Glutamatergic neuron (in vitro differentiated cells): Measurements from ENCODE around the gene PTPRN2. TPM values are rescaled to one million over a fixed set of nuclear protein-coding genes. Genes with fewer than 3 reads are reported as not detected.
A peak's percentile ranks its signal among the peaks of the same experiment; 100 is the strongest.

Experiments
- DNase-seq: peaks from one replicate; pipeline ENCODE4 v3.0.0; 2022
- H3K27ac Mint-ChIP-seq: one replicate; pipeline ENCODE4 v1.8.0; 2020; ENCODE audit warnings: mild to moderate bottlenecking, mixed read lengths, inconsistent platforms; ENCODE audit not compliant: unreplicated experiment
- H3K27me3 Mint-ChIP-seq: one replicate; pipeline ENCODE4 v1.8.0; 2020; ENCODE audit warnings: mild to moderate bottlenecking, moderate library complexity, mixed read lengths, inconsistent platforms; ENCODE audit not compliant: unreplicated experiment
- H3K36me3 Mint-ChIP-seq: one replicate; pipeline ENCODE4 v1.8.0; 2020; ENCODE audit warnings: mild to moderate bottlenecking, mixed read lengths, inconsistent platforms; ENCODE audit not compliant: unreplicated experiment
- H3K4me1 Mint-ChIP-seq: one replicate; pipeline ENCODE4 v1.8.0; 2020; ENCODE audit warnings: mild to moderate bottlenecking, low read depth, mixed read lengths, inconsistent platforms; ENCODE audit not compliant: unreplicated experiment
- H3K4me3 Mint-ChIP-seq: one replicate; pipeline ENCODE4 v1.8.0; 2020; ENCODE audit warnings: mild to moderate bottlenecking, mixed read lengths, inconsistent platforms; ENCODE audit not compliant: unreplicated experiment
- H3K9me3 Mint-ChIP-seq: one replicate; pipeline ENCODE4 v1.8.0; 2020; ENCODE audit warnings: mild to moderate bottlenecking, moderate library complexity, mixed read lengths, inconsistent platforms; ENCODE audit not compliant: unreplicated experiment
- total RNA-seq: library from RNA; stranded (reverse); fragmentation: NEBNext Ultra II Directional; extraction: Animal tissue kit (Norgen Biotek cat#: 25700); gene quantifications from one replicate; pipeline ENCODE4 v1.2.1, GENCODE V29; 2021; ENCODE audit not compliant: unreplicated experiment
- TF ChIP-seq, protein P1 (sequence below): fragments of 200-600 bp; sonication (generic); IDR thresholded peaks from one replicate; pipeline ENCODE4 v1.5.0; 2021; ENCODE audit not compliant: partially characterized antibody, unreplicated experiment

The PTPRN2 gene
- total RNA-seq, 1 donor from 2014 or later = 49.0 TPM

DNA sequence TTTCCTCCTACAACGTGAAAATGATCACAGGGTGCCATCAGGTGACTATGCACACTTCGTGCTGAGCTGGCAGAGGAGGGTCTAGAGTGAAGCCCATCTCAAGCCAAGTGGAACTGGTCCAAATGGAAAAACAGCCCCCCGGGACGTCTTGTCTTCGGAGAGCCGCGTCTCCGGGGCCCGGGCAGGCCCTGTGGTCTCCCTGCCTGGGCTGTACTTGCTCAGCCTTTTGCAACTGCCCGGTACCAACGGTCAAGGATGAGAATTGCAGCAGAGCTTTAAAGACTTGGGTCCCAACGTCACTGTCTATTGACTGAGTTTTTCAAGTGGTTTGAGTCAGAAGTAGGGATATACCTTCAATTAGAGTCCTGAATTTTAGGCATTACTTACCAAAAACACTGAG lies 315.5 kb downstream of the PTPRN2 start:
- peaks cover 15% of the 10 kb centered on the region for H3K9me3 Mint-ChIP-seq
- peaks cover 15% of the 10 kb centered on the region for H3K36me3 Mint-ChIP-seq
- H3K27me3 Mint-ChIP-seq = peaks cover 11% of the 10 kb centered on the region
- TF ChIP-seq, protein P1, sequence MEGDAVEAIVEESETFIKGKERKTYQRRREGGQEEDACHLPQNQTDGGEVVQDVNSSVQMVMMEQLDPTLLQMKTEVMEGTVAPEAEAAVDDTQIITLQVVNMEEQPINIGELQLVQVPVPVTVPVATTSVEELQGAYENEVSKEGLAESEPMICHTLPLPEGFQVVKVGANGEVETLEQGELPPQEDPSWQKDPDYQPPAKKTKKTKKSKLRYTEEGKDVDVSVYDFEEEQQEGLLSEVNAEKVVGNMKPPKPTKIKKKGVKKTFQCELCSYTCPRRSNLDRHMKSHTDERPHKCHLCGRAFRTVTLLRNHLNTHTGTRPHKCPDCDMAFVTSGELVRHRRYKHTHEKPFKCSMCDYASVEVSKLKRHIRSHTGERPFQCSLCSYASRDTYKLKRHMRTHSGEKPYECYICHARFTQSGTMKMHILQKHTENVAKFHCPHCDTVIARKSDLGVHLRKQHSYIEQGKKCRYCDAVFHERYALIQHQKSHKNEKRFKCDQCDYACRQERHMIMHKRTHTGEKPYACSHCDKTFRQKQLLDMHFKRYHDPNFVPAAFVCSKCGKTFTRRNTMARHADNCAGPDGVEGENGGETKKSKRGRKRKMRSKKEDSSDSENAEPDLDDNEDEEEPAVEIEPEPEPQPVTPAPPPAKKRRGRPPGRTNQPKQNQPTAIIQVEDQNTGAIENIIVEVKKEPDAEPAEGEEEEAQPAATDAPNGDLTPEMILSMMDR = no peak
- peaks cover 5% of the 10 kb centered on the region for H3K4me1 Mint-ChIP-seq
- DNase-seq = no peak
- H3K27ac Mint-ChIP-seq = peak overlapping the region; percentile 66
- no peak overlapping the region for H3K4me3 Mint-ChIP-seq

DNA sequence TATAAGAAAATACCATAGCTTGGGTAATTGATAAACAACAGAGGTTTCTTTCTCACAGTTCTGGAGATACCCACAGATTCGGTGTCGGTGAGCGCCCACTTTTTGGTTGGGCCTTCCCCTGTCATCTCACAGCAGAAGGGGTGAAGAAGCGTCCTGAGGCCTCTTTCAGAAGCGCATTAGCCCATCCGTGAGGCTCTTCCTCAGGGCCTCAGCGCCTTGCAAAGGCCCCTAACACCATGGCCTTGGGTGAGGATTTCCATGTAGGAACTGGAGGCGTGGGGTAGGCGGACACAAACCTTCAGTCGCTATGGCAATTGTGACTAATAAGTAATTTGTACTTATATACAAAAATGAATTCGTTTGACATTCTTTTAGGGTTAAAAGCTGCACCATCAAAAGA lies 316.0 kb downstream of the PTPRN2 start:
- Mint-ChIP-seq H3K27ac (no peak overlapping the region), H3K36me3 (peaks cover 15% of the 10 kb centered on the region), H3K9me3 (peaks cover 15% of the 10 kb centered on the region), H3K4me1 (peaks cover 5% of the 10 kb centered on the region), H3K27me3 (peaks cover 11% of the 10 kb centered on the region), H3K4me3 (no peak overlapping the region)
- TF ChIP-seq, protein P1 = no peak
- peak; percentile 10 for DNase-seq

DNA sequence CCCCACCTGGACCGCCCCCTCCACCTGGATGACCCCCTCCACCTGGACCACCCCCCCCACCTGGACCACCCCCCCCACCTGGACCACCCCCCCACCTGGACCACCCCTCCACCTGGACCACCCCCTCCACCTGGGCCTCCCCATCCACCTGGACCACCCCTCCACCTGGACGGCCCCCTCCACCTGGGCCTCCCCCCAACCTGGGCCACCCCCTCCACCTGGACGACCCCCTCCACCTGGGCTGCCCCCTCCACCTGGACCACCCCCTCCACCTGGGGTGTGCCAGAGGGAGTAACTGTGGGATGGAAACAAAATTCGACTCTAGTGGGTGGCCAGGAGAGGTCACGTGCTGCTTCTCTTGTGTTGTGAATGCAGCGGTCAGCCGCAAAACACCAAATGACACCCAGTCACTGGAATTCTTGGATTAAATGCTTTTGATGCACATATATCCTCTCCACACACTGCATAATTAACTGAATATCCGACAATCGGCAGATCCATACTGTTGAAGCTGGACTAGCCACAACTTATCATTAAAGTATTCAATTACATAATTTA lies 316.7 kb downstream of the PTPRN2 start:
- H3K9me3 Mint-ChIP-seq = peaks cover 14% of the 10 kb centered on the region
- H3K4me1 Mint-ChIP-seq = peaks cover 5% of the 10 kb centered on the region
- DNase-seq = peak; percentile 10
- peaks cover 11% of the 10 kb centered on the region for H3K27me3 Mint-ChIP-seq
- TF ChIP-seq, protein P1 = no peak
- H3K36me3 Mint-ChIP-seq = peaks cover 15% of the 10 kb centered on the region
- H3K27ac Mint-ChIP-seq = no peak overlapping the region
- H3K4me3 Mint-ChIP-seq = no peak overlapping the region

DNA sequence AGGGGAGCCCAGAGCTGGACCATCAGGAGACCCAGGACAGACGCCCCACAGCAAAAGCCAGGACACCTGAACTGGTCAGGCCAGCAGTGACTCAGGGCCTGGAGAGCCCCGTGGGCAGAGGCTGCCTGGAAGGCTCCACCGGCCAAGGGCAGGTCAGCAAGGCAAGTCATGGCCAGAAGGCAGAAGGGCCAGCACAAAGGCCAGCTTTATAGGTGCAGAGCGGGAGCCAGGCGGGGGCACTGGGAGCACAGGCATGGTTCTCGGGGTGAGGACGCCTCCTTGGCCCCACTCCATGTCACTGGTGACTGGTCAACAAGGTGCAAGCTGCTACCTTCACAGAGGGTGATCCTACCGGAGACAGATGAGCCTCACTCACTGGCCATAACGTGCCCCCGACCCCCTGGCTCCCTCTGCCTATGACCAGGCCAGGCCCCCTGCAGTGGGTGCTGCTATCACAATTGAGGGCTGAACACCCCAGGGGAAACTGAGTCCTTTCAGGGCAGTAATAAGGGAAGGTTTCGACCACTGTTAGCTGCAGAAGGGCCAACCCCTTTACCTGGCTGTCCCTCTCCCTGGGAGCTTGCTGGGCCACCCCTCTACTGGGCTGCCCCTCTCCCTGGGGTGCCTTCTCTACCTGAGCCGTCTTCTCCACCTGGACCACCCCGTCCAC lies 317.4 kb downstream of the PTPRN2 start:
- Mint-ChIP-seq H3K4me3 (no peak overlapping the region), H3K27me3 (peaks cover 11% of the 10 kb centered on the region), H3K27ac (no peak overlapping the region), H3K36me3 (peaks cover 15% of the 10 kb centered on the region), H3K9me3 (peaks cover 13% of the 10 kb centered on the region), H3K4me1 (peaks cover 5% of the 10 kb centered on the region)
- peak; percentile 16 for DNase-seq
- TF ChIP-seq, protein P1 = no peak

DNA sequence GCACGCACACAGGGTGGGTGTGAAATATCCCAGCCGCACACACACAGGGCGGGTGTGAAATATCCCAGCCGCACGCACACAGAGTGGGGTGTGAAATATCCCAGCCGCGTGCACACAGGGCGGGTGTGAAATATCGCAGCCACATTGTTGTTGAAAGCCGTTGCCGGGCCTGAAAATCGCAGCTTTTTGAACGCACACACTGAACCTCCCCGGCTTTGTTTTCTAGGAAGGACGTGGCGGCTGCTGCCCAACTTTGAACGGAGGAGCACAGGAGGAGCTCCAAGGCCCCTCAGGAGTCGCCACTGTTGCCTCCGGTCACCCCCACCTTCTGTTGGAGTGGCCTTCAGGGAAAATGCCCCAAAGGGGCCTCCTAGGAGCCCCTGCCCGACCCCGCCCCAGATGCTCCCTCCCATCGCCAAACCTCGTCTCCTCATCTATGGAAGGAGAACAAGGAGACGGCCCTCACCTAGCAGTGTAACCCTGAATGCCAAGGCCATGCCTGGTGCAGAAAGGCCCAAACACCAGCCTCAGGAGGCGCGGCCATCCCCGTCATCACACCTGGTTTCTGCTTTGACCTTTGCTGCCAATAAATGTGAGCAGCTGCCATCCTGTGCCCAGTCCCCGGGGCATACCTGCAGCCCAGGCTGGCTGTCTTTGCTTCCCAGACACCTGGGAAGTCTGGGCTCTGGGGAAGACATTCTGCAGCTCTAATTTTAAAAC lies 318.6 kb downstream of the PTPRN2 start:
- Mint-ChIP-seq H3K27ac (no peak overlapping the region), H3K36me3 (peaks cover 19% of the 10 kb centered on the region), H3K4me3 (no peak overlapping the region), H3K9me3 (peaks cover 15% of the 10 kb centered on the region), H3K27me3 (peaks cover 13% of the 10 kb centered on the region), H3K4me1 (peaks cover 5% of the 10 kb centered on the region)
- TF ChIP-seq, protein P1 = no peak
- peak; percentile 10 for DNase-seq
